Heart right ventricle (tissue), 16 donors: ENCODE results near the gene PRAMEF2. TPM values are rescaled to one million over a fixed set of nuclear protein-coding genes. Genes with fewer than 3 reads are reported as not detected.
"Not testable (repeated sequence)": the region's sequence is repeated elsewhere in the genome, so short reads cannot be mapped to it uniquely, and the experiment has no call there.

Experiments used
- ATAC-seq, 8 donors: fragments of 200-7000 bp; cut with Tn5 transposase; one replicate each; pipeline ENCODE4 v1.9.1; 2020; ENCODE audit warnings: mild to moderate bottlenecking in 8 of 8, moderate library complexity in 8 of 8, moderate number of reproducible peaks in 1 of 8
- DNase-seq, 2 donors: peaks; one replicate each; pipeline ENCODE4 v3.0.0-alpha.2; 2020
- H3K27ac ChIP-seq, 10 donors: fragments of 200-600 bp; sonication (generic) in 2 of 10; one replicate each; pipeline versions ENCODE4 v1.5.0 to v1.8.0; 2020 to 2022; ENCODE audit warnings: mild to moderate bottlenecking in 3 of 10
- H3K27me3 ChIP-seq, 7 donors: fragments of 200-600 bp; one replicate each; pipeline ENCODE4 v1.8.0; 2021 to 2022; ENCODE audit warnings: mild to moderate bottlenecking in 2 of 7
- H3K36me3 ChIP-seq, 9 donors: fragments of 200-600 bp; sonication (generic) in 1 of 9; one replicate each; pipeline versions ENCODE4 v1.5.0 to v1.8.0; 2020 to 2022; ENCODE audit warnings: mild to moderate bottlenecking in 2 of 9
- H3K4me1 ChIP-seq, 9 donors: fragments of 200-600 bp; sonication (generic) in 1 of 9; one replicate each; pipeline versions ENCODE4 v1.5.0 to v1.8.0; 2020 to 2022; ENCODE audit warnings: mild to moderate bottlenecking in 4 of 9
- H3K4me3 ChIP-seq, 10 donors: fragments of 200-600 bp; sonication (generic) in 2 of 10; one replicate each; pipeline versions ENCODE4 v1.5.0 to v1.8.0; 2020 to 2022; ENCODE audit warnings: mild to moderate bottlenecking in 7 of 10, moderate library complexity in 2 of 10
- H3K9me3 ChIP-seq, 11 donors: fragments of 200-600 bp in 10 of 11; sonication (generic) in 2 of 11; one replicate each; pipeline versions ENCODE4 v1.5.0 to v1.8.0; 2013 to 2022; ENCODE audit warnings: mild to moderate bottlenecking in 2 of 11, control low read depth in 1 of 11, moderate library complexity in 1 of 11
- WGBS, 2 donors: extraction: QIAGEN DNeasy Blood & Tissue Kit; methylation state at CpG; one replicate each; pipeline ENCODE4 v1.1.7; 2013; ENCODE audit warnings: inconsistent platforms in 1 of 2; 5-methylcytosine and 5-hydroxymethylcytosine counted together
- intact Hi-C, 10 donors: fragments of 100-400 bp; cut with DNase I; formaldehyde crosslinking; loops; one replicate each; pipeline versions ENCODE4 v1.11.1 to v1.14.2; 2022
- polyA plus RNA-seq, 2 donors: library from polyadenylated mRNA; stranded (reverse); fragments of 200-250 nt; gene quantifications; one replicate each; pipeline ENCODE4 v1.2.3, GENCODE V29; 2013
- total RNA-seq, 10 donors: library from RNA; stranded (reverse); fragmentation: NEBNext Ultra II Directional in 3 of 10; extraction: Animal tissue kit (Norgen Biotek cat#: 25700) in 3 of 10; gene quantifications; one replicate each; pipeline versions ENCODE4 v1.2.1 to v1.2.4, GENCODE V29; 2021 to 2023
- TF ChIP-seq, protein P1 (sequence below), 9 donors: fragments of 200-600 bp; sonication (generic) in 2 of 9; IDR thresholded peaks; one replicate each; pipeline versions ENCODE4 v1.5.0 to v1.8.0; 2021 to 2022; ENCODE audit warnings: antibody characterized with exemption in 9 of 9, mild to moderate bottlenecking in 5 of 9, moderate library complexity in 1 of 9
- donor health status: Arrhythmogenic right ventricular cardiomyopathy.
- donor health status: ischemic (EF 13 %, LVEDD 7.1; RV severe dilation, severe dysfunction).
- donor health status: healthy with polysubstance abuse.
- donor health status: DM: no; HTN: yes; CAD: no.
- donor health status: DM: no; HTN: no; CAD: no.
- donor health status: ischemic (EF 25% LVEDD 6.9; RV normal size, moderate dysfunction).
- donor health status: ischemic (EF 25% LVEDD 5.7; RV mildly dilated, moderate dysfunction).
- donor health status: healthy.
- donor health status: DM: yes; HTN: yes; CAD: no.
- donor health status: Ischemic cardiomyopathy.
- donor health status: ischemic (EF 35%, LVEDD 5.7; RV mildly dilated, moderate dysfunction).
- donor health status: nonischemic (EF 11% LVEDD 7.7; RV severe dilation, severe dysfunction).
- donor health status: DM: yes; HTN: yes; CAD: no.
- donor health status: PGD.
- donor health status: ischemic (EF 29% LVEDD 5.4; RV normal size, mild dysfunction).
- donor health status: nonischemic (EF 23%, LVEDD 6.1; RV moderate dilation, normal function).

Gene PRAMEF2
- total and polyA plus RNA-seq, 12 donors = not detected

DNA sequence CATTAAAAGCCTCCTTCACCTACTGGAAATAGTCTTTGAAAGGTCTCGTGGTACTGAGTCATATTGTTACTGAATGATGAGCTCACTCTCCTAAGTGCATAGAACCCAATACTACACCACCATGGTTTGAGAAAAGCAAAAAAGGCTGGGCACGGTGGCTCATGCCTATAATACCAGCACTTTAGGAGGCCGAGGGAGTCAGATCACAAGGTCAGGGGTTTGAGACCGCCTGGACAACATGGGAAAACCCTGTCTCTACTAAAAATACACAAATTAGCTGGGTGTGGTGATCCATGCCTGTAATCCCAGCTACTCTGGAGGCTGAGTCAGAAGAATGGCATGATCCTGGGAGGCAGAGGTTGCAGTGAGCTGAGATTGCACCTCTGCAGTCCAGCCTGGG lies 5.1 kb upstream of the PRAMEF2 start:
- no peaks in the 10 kb centered on the region for H3K36me3 ChIP-seq
- DNase-seq (no peak), ATAC-seq (no peak)
- H3K9me3 ChIP-seq = peaks cover 0 to 11% (median 0%) of the 10 kb centered on the region in 11 donors
- intact Hi-C loops = no loop called here
- peaks cover 0 to 17% (median 0%) of the 10 kb centered on the region in 7 donors for H3K27me3 ChIP-seq
- TF ChIP-seq, protein P1, sequence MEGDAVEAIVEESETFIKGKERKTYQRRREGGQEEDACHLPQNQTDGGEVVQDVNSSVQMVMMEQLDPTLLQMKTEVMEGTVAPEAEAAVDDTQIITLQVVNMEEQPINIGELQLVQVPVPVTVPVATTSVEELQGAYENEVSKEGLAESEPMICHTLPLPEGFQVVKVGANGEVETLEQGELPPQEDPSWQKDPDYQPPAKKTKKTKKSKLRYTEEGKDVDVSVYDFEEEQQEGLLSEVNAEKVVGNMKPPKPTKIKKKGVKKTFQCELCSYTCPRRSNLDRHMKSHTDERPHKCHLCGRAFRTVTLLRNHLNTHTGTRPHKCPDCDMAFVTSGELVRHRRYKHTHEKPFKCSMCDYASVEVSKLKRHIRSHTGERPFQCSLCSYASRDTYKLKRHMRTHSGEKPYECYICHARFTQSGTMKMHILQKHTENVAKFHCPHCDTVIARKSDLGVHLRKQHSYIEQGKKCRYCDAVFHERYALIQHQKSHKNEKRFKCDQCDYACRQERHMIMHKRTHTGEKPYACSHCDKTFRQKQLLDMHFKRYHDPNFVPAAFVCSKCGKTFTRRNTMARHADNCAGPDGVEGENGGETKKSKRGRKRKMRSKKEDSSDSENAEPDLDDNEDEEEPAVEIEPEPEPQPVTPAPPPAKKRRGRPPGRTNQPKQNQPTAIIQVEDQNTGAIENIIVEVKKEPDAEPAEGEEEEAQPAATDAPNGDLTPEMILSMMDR (IDR thresholded peaks at IDR 0.05) = no peak
- WGBS, 2 donors = 58 to 60% methylated on average over 4 of the region's 4 CpGs
- no peak overlapping the region for H3K27ac ChIP-seq
- no peaks in the 10 kb centered on the region for H3K4me1 ChIP-seq
- H3K4me3 ChIP-seq = no peak overlapping the region

GRCh38 chr1:12863131-12863880 lies 6.4 kb downstream of the PRAMEF2 start:
- intact Hi-C loops, ATAC-seq: not testable (repeated sequence)
- 81 to 89% methylated on average over 3 of the region's 7 CpGs for WGBS, 2 donors

GRCh38 chr1:12878453-12878852 lies 21.6 kb downstream of the PRAMEF2 start:
- WGBS, 2 donors = 80 to 89% methylated on average over 2 to 3 of the region's 4 CpGs
- intact Hi-C loops, H3K9me3 ChIP-seq, H3K4me3 ChIP-seq, H3K4me1 ChIP-seq, H3K27me3 ChIP-seq, DNase-seq, H3K36me3 ChIP-seq, H3K27ac ChIP-seq, ATAC-seq: not testable (repeated sequence)

More at GRCh38 chr1:12863131-12863880, 6.4 kb downstream of the PRAMEF2 start:
- H3K4me1 ChIP-seq, H3K27ac ChIP-seq, H3K27me3 ChIP-seq, H3K36me3 ChIP-seq, DNase-seq, H3K9me3 ChIP-seq, H3K4me3 ChIP-seq: not testable (repeated sequence)

- 20 to 68% methylated on average over 1 to 3 of the region's 3 CpGs for WGBS, 2 donors
- intact Hi-C loops, DNase-seq, H3K9me3 ChIP-seq, H3K4me3 ChIP-seq, H3K27ac ChIP-seq, H3K27me3 ChIP-seq, H3K4me1 ChIP-seq, ATAC-seq, H3K36me3 ChIP-seq: not testable (repeated sequence)
Measured at GRCh38 chr1:12886101-12886500, 29.2 kb downstream of the PRAMEF2 start, which contains the start of gene PRAMEF4. Gene PRAMEF4, minus strand, starts transcription at chr1:12886201. Its CDS starts 2,807 bp downstream, at chr1:12883394.

DNA sequence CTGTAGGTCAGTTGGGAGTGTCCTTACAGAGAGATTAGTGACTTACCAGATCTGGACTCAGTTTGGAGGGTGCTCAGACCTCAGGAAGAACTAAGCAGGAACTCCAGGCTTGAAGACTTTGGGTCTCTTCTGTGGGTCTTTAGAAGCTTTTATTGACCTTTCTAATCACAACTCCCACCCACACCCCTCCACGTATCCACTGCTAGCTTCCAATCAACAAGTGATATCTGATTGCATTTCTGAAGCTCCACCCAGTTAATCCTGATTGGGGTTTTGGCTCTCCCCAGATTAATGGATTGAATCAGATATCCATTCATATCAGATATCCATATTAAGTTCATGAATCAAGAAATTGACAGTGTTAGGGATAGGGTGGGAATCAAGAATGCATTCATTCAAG lies 41.3 kb downstream of the PRAMEF2 start, which contains the start of gene PRAMEF10:
TSS of gene PRAMEF10 (minus strand) at position 101 of the 400 bp plus-strand sequence. CDS start 2,423 bp downstream, outside the sequence.
- H3K4me3 ChIP-seq, DNase-seq, H3K4me1 ChIP-seq, H3K27ac ChIP-seq, ATAC-seq, H3K27me3 ChIP-seq, H3K9me3 ChIP-seq, intact Hi-C loops, H3K36me3 ChIP-seq: not testable (repeated sequence)
- WGBS, 2 donors = 100% methylated on average over 1 of the region's 1 CpG; no CpG with 5 or more reads in 1 of the 2 donors

GRCh38 chr1:12899186-12899585 lies 42.3 kb downstream of the PRAMEF2 start:
- H3K27me3 ChIP-seq, H3K4me1 ChIP-seq, ATAC-seq, DNase-seq, H3K36me3 ChIP-seq, H3K27ac ChIP-seq, intact Hi-C loops, H3K4me3 ChIP-seq, H3K9me3 ChIP-seq: not testable (repeated sequence)

- H3K27me3 ChIP-seq, H3K9me3 ChIP-seq, intact Hi-C loops, ATAC-seq, H3K4me1 ChIP-seq, H3K36me3 ChIP-seq, H3K4me3 ChIP-seq, H3K27ac ChIP-seq, DNase-seq: not testable (repeated sequence)
- 71 to 75% methylated on average over 2 to 4 of the region's 5 CpGs for WGBS, 2 donors
Measured at GRCh38 chr1:12903793-12904572, 47.1 kb downstream of the PRAMEF2 start.

Other genes starting within 250 kb of the PRAMEF2 start
- gene DHRS3, start 238.9 kb upstream of the PRAMEF2 start, total RNA-seq = 10 to 100 TPM; 50.8 to 88.3 (median 63.7) TPM
- gene DHRS3, start 238.9 kb upstream of the PRAMEF2 start, polyA plus RNA-seq = 10 to 100 TPM; 39.9 to 93.5 TPM
- gene AADACL4, start 213.0 kb upstream of the PRAMEF2 start, total RNA-seq = not detected
- not detected for gene AADACL4, start 213.0 kb upstream of the PRAMEF2 start, polyA plus RNA-seq
- gene AADACL3, start 141.0 kb upstream of the PRAMEF2 start, total RNA-seq = not detected
- gene AADACL3, start 141.0 kb upstream of the PRAMEF2 start, polyA plus RNA-seq = not detected
- gene CFAP107, start 110.9 kb upstream of the PRAMEF2 start, total RNA-seq = not detected
- not detected for gene CFAP107, start 110.9 kb upstream of the PRAMEF2 start, polyA plus RNA-seq
- not detected for gene PRAMEF12, start 83.3 kb upstream of the PRAMEF2 start, total RNA-seq
- gene PRAMEF12, start 83.3 kb upstream of the PRAMEF2 start, polyA plus RNA-seq = not detected
- not detected for gene PRAMEF1, start 65.7 kb upstream of the PRAMEF2 start, total RNA-seq
- not detected for gene PRAMEF1, start 65.7 kb upstream of the PRAMEF2 start, polyA plus RNA-seq
- not detected for gene PRAMEF11, start 25.7 kb upstream of the PRAMEF2 start, total RNA-seq
- gene PRAMEF11, start 25.7 kb upstream of the PRAMEF2 start, polyA plus RNA-seq = not detected
- gene HNRNPCL1, start 8.4 kb upstream of the PRAMEF2 start, total RNA-seq = not detected
- gene HNRNPCL1, start 8.4 kb upstream of the PRAMEF2 start, polyA plus RNA-seq = not detected
- gene PRAMEF4, start 29.1 kb downstream of the PRAMEF2 start, total RNA-seq = not detected
- not detected for gene PRAMEF4, start 29.1 kb downstream of the PRAMEF2 start, polyA plus RNA-seq
- gene PRAMEF10, start 41.2 kb downstream of the PRAMEF2 start, total RNA-seq = not detected
- not detected for gene PRAMEF10, start 41.2 kb downstream of the PRAMEF2 start, polyA plus RNA-seq
- gene PRAMEF7, start 59.5 kb downstream of the PRAMEF2 start, total RNA-seq = not detected
- not detected for gene PRAMEF7, start 59.5 kb downstream of the PRAMEF2 start, polyA plus RNA-seq
- gene PRAMEF6, start 90.5 kb downstream of the PRAMEF2 start, total RNA-seq = not detected
- gene PRAMEF6, start 90.5 kb downstream of the PRAMEF2 start, polyA plus RNA-seq = not detected
- not detected for gene PRAMEF27, start 199.5 kb downstream of the PRAMEF2 start, total RNA-seq
- not detected for gene PRAMEF27, start 199.5 kb downstream of the PRAMEF2 start, polyA plus RNA-seq
- gene HNRNPCL3, start 203.7 kb downstream of the PRAMEF2 start, total RNA-seq = not detected
- not detected for gene HNRNPCL3, start 203.7 kb downstream of the PRAMEF2 start, polyA plus RNA-seq
- gene PRAMEF25, start 213.7 kb downstream of the PRAMEF2 start, total RNA-seq = not detected
- not detected for gene PRAMEF25, start 213.7 kb downstream of the PRAMEF2 start, polyA plus RNA-seq